Caco-2 (cell line): ENCODE measurements around the gene CRACR2B. TPM values are rescaled to one million over a fixed set of nuclear protein-coding genes. Genes with fewer than 3 reads are reported as not detected.

ENCODE experiments used
- BruUV-seq: library from RNA; stranded (reverse); fragments of 400-500 nt; replicated peaks from 2 replicates; lab custom pipeline; 2021; lab: Mats Ljungman, UMichigan
- CTCF ChIA-PET: fragments of 300-600 bp; sonication (Branson Sonifier 250); formaldehyde crosslinking; loops from one replicate; lab custom pipeline; 2022; ENCODE audit warnings: antibody characterized with exemption; lab: Charles Lee
- POLR2A ChIA-PET: fragments of 300-600 bp; sonication (Branson Sonifier 250); formaldehyde crosslinking; loops from one replicate; lab custom pipeline; 2022; ENCODE audit warnings: antibody characterized with exemption; lab: Charles Lee
- DNase-seq, 2 experiments: peaks; one replicate each; pipeline versions ENCODE4 v3.0.0 to v3.0.0-alpha.2; 2020 to 2022
- H3K27me3 ChIP-seq: replicated peaks from 2 replicates; pipeline ENCODE4 v1.6.0; 2011; ENCODE audit warnings: low read length; ENCODE audit not compliant: control insufficient read depth, insufficient read depth
- H3K36me3 ChIP-seq: 2 replicates; pipeline ENCODE4 v1.5.1; 2011; ENCODE audit warnings: low read length; ENCODE audit not compliant: control insufficient read depth, insufficient read depth
- H3K4me1 ChIP-seq: fragments of 250-450 bp; sonication (Bioruptor Pico); 2 replicates; pipeline ENCODE4 v1.5.1; 2020; ENCODE audit warnings: mild to moderate bottlenecking
- H3K4me3 ChIP-seq: 2 replicates; pipeline ENCODE4 v1.5.1; 2011; ENCODE audit warnings: low read depth, mild to moderate bottlenecking, control low read depth, low read length
- H3K9me3 ChIP-seq: fragments of 250-450 bp; sonication (Bioruptor Pico); 2 replicates; pipeline ENCODE4 v1.5.1; 2020; ENCODE audit warnings: mild to moderate bottlenecking, moderate library complexity
- H3K27ac Mint-ChIP-seq: one replicate; pipeline ENCODE4 v1.8.0; 2022; ENCODE audit warnings: mixed read lengths; ENCODE audit not compliant: unreplicated experiment
- H3K27me3 Mint-ChIP-seq: one replicate; pipeline ENCODE4 v1.8.0; 2022; ENCODE audit warnings: mixed read lengths; ENCODE audit not compliant: insufficient read depth, unreplicated experiment
- H3K36me3 Mint-ChIP-seq: one replicate; pipeline ENCODE4 v1.8.0; 2022; ENCODE audit warnings: mild to moderate bottlenecking, mixed read lengths; ENCODE audit not compliant: insufficient read depth, unreplicated experiment
- H3K4me1 Mint-ChIP-seq: one replicate; pipeline ENCODE4 v1.8.0; 2022; ENCODE audit warnings: low read depth, mixed read lengths; ENCODE audit not compliant: unreplicated experiment
- H3K4me3 Mint-ChIP-seq: one replicate; pipeline ENCODE4 v1.8.0; 2022; ENCODE audit warnings: mild to moderate bottlenecking, moderate library complexity, mixed read lengths; ENCODE audit not compliant: unreplicated experiment
- H3K9me3 Mint-ChIP-seq: one replicate; pipeline ENCODE4 v1.8.0; 2022; ENCODE audit warnings: mixed read lengths; ENCODE audit not compliant: unreplicated experiment
- intact Hi-C: fragments of 100-400 bp; cut with micrococcal nuclease; formaldehyde crosslinking; loops from one replicate; pipeline ENCODE4 v1.10.0; 2022; ENCODE audit not compliant: unreplicated experiment
- total RNA-seq: library from RNA; stranded (reverse); gene quantifications from 2 replicates; pipeline ENCODE4 v1.2.3, GENCODE V29; 2022
- TF ChIP-seq, protein P1 (sequence below), 2 experiments: fragments of 200-600 bp in 1 of 2; IDR thresholded peaks; 1 replicate in 1 of 2; 2 replicates in 1 of 2; pipeline versions ENCODE4 v1.5.1 to v1.8.0; 2011 to 2022; ENCODE audit warnings: antibody characterized with exemption in 1 of 2, control low read depth in 1 of 2, inconsistent platforms in 1 of 2, low read depth in 1 of 2, low read length in 1 of 2, mild to moderate bottlenecking in 1 of 2, moderate library complexity in 1 of 2; ENCODE audit not compliant: insufficient read depth in 1 of 2, severe bottlenecking in 1 of 2, unreplicated experiment in 1 of 2

CRACR2B gene
- total RNA-seq, 1 experiment from 2014 or later = 15.4 TPM

DNA sequence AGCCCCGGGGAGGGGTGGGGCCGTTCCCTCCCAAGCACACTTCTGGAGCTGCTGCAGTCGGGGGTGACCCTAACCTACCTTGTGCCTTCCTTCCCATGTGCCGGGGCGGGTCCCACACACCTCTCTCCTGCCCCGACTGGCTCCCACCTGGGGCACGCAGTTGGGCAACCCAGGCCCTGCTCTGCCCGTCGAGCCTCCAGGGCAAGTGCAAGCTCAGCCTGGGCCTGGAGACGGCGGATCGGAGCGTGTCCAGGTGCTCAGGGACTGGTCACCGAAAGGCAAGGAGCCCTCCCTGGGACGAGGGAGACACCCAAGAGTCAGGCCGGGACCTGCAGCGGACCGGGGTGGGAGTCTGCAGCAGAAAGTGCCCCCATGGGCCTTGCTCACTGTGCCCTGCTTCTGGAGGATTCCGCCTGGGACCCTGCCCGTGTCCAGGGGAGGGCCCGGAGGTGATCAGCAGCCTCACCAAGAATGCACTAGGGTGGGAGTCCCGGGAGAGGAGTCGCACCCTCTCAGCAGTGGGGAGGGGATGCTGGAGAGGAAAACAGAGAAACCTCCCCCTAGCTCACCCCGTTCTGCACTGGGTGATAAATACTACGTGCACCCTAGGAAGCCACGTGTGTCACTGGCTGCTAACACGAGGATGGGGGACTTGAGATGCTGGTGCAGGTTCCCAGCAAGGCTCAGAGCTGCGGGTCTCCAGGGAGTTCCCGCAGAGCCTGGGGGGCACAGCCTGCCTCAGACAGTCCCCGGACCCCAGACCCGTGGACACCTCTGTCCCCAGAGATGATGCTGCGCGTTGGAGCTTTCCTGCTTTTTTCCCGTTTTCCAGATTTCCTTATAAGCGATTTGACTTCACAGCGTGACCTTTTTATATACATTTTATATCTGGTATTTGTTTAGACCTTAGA, 45.2 kb upstream of the CRACR2B start:
- Histone ChIP-seq H3K4me3 (no peak overlapping the region), H3K4me1 (peaks cover 5% of the 10 kb centered on the region), H3K9me3 (no peaks in the 10 kb centered on the region), H3K27me3 (no peaks in the 10 kb centered on the region), H3K36me3 (no peaks in the 10 kb centered on the region; the same call in none of the 2 replicates)
- Mint-ChIP-seq H3K9me3 (no peaks in the 10 kb centered on the region), H3K27ac (no peak overlapping the region), H3K4me1 (no peaks in the 10 kb centered on the region), H3K36me3 (peaks cover 31% of the 10 kb centered on the region), H3K27me3 (no peaks in the 10 kb centered on the region), H3K4me3 (no peak overlapping the region)
- no TSS peak for BruUV-seq
- intact Hi-C loops = no loop called here
- ChIA-PET POLR2A (interaction anchor here (0.6 to 1.0 kb wide), 2 partner anchors 32 to 36 kb away, joined by 5 to 7 read pairs; partner anchors contain the start of gene PNPLA2), CTCF (interaction anchor here (0.5 to 0.7 kb wide), 2 partner anchors 86 to 1004 kb away, joined by 4 to 5 read pairs; no protein-coding TSS in a partner anchor)
- no peak for DNase-seq
- TF ChIP-seq, protein P1, sequence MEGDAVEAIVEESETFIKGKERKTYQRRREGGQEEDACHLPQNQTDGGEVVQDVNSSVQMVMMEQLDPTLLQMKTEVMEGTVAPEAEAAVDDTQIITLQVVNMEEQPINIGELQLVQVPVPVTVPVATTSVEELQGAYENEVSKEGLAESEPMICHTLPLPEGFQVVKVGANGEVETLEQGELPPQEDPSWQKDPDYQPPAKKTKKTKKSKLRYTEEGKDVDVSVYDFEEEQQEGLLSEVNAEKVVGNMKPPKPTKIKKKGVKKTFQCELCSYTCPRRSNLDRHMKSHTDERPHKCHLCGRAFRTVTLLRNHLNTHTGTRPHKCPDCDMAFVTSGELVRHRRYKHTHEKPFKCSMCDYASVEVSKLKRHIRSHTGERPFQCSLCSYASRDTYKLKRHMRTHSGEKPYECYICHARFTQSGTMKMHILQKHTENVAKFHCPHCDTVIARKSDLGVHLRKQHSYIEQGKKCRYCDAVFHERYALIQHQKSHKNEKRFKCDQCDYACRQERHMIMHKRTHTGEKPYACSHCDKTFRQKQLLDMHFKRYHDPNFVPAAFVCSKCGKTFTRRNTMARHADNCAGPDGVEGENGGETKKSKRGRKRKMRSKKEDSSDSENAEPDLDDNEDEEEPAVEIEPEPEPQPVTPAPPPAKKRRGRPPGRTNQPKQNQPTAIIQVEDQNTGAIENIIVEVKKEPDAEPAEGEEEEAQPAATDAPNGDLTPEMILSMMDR (IDR thresholded peaks at IDR 0.05; ENCODE audit: insufficient read depth in 1 of 2, low read depth in 1 of 2, low read length in 1 of 2, severe bottlenecking in 1 of 2, unreplicated experiment in 1 of 2) = no peak

DNA sequence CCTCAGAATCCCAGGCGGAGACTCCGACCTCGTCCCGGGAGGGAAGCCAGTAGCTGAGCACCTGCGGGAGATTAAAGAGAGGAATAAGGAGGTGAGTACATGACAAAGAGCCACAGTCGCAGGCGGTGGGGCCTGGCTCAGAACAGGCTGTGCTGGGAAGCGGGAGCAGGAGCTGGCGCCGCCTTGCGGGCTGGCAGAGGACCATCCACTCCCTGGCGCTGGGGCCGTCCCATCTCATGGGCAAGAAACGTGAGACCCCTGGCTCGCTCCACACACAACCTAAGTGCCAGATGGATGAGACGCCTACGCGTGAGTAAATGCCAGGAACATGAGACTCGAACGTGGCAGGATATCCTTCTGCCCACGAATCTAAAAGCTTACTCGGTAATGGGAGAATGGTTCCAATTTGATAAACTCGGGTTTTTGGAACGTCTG, 44.1 kb upstream of the CRACR2B start:
- H3K36me3 Mint-ChIP-seq = peaks cover 31% of the 10 kb centered on the region
- Histone ChIP-seq H3K9me3 (no peaks in the 10 kb centered on the region), H3K36me3 (no peaks in the 10 kb centered on the region; the same call in none of the 2 replicates), H3K4me3 (no peak overlapping the region), H3K4me1 (peaks cover under 1% of the 10 kb centered on the region; the same call in 1 of the 2 replicates), H3K27me3 (no peaks in the 10 kb centered on the region)
- ChIA-PET POLR2A (interaction anchor here (0.7 to 1.0 kb wide), 2 partner anchors 35 to 37 kb away, joined by 3 to 5 read pairs; partner anchors contain the start of gene PNPLA2), CTCF (interaction anchor here (0.8 kb wide), 1 partner anchor 13 kb away, joined by 3 read pairs; no protein-coding TSS in a partner anchor)
- H3K27ac Mint-ChIP-seq = no peak overlapping the region
- no peaks in the 10 kb centered on the region for H3K4me1 Mint-ChIP-seq
- intact Hi-C loops = no loop called here
- TF ChIP-seq, protein P1 (IDR thresholded peaks at IDR 0.05; ENCODE audit: insufficient read depth in 1 of 2, low read depth in 1 of 2, low read length in 1 of 2, severe bottlenecking in 1 of 2, unreplicated experiment in 1 of 2) = peak; percentile 43 to 67
- H3K4me3 Mint-ChIP-seq = peak overlapping the region; percentile 5
- DNase-seq = peak; percentile 81 to 83
- no peaks in the 10 kb centered on the region for H3K9me3 Mint-ChIP-seq
- no peaks in the 10 kb centered on the region for H3K27me3 Mint-ChIP-seq
- no TSS peak for BruUV-seq
